ENCODE data around the gene PLCXD3. TPM values are rescaled to one million over a fixed set of nuclear protein-coding genes. Genes with fewer than 3 reads are reported as not detected.

PLCXD3 gene
- total and polyA plus RNA-seq, 7 donors, result 0.23 to 2.9 (median 1.6) TPM

GRCh38 chr5:41346609-41347008 lies 163.8 kb downstream of the PLCXD3 start:
- 4 to 27% methylated on average over 5 of the region's 5 CpGs for WGBS, 2 donors
- Histone ChIP-seq H3K27me3 (no peaks in the 10 kb centered on the region), H3K9me3 (no peaks in the 10 kb centered on the region), H3K36me3 (no peaks in the 10 kb centered on the region), H3K4me3 (no peak overlapping the region), H3K27ac (no peak overlapping the region), H3K4me1 (no peaks in the 10 kb centered on the region)
- TF ChIP-seq POLR2AphosphoS5 (IDR thresholded peaks at IDR 0.05) (no peak), CTCF (IDR thresholded peaks at IDR 0.05) (no peak), POLR2A (IDR thresholded peaks at IDR 0.05) (no peak), EP300 (IDR thresholded peaks at IDR 0.05) (no peak)
- intact Hi-C loops (cut with DNase I), result no loop called here
- DNase-seq, result no peak

GRCh38 chr5:41345295-41345694 lies 165.1 kb downstream of the PLCXD3 start:
- no peaks in the 10 kb centered on the region for H3K4me1 ChIP-seq
- no peaks in the 10 kb centered on the region for H3K27me3 ChIP-seq
- H3K27ac ChIP-seq, result no peak overlapping the region
- H3K36me3 ChIP-seq, result no peaks in the 10 kb centered on the region
- no peak overlapping the region for H3K4me3 ChIP-seq
- intact Hi-C loops (cut with DNase I), result no loop called here
- TF ChIP-seq POLR2A (IDR thresholded peaks at IDR 0.05) (no peak), EP300 (IDR thresholded peaks at IDR 0.05) (no peak), CTCF (IDR thresholded peaks at IDR 0.05) (no peak), POLR2AphosphoS5 (IDR thresholded peaks at IDR 0.05) (no peak)
- no peak for DNase-seq
- no peaks in the 10 kb centered on the region for H3K9me3 ChIP-seq
- WGBS, 2 donors, result 17 to 52% methylated on average over 1 of the region's 1 CpG

GRCh38 chr5:41339339-41339738 lies 171.1 kb downstream of the PLCXD3 start:
- no peak for TF ChIP-seq POLR2A (IDR thresholded peaks at IDR 0.05)
- no peak for TF ChIP-seq POLR2AphosphoS5 (IDR thresholded peaks at IDR 0.05)
- no peak for TF ChIP-seq CTCF (IDR thresholded peaks at IDR 0.05)
- TF ChIP-seq EP300 (IDR thresholded peaks at IDR 0.05), result no peak
- no peak for DNase-seq
- Histone ChIP-seq H3K4me3 (no peak overlapping the region), H3K27ac (no peak overlapping the region), H3K4me1 (peaks cover 0 to 14% (median 3%) of the 10 kb centered on the region in 4 donors), H3K36me3 (no peaks in the 10 kb centered on the region), H3K27me3 (no peaks in the 10 kb centered on the region), H3K9me3 (no peaks in the 10 kb centered on the region)
- intact Hi-C loops (cut with DNase I), result no loop called here
- 87 to 90% methylated on average over 1 of the region's 1 CpG for WGBS, 2 donors

- 59 to 81% methylated on average over 2 of the region's 2 CpGs for WGBS, 2 donors
- TF ChIP-seq POLR2A (IDR thresholded peaks at IDR 0.05) (no peak), CTCF (IDR thresholded peaks at IDR 0.05) (no peak), POLR2AphosphoS5 (IDR thresholded peaks at IDR 0.05) (no peak), EP300 (IDR thresholded peaks at IDR 0.05) (no peak)
- intact Hi-C loops (cut with DNase I), result no loop called here
- no peak overlapping the region for H3K4me3 ChIP-seq
- no peaks in the 10 kb centered on the region for H3K9me3 ChIP-seq
- H3K4me1 ChIP-seq, result peaks cover 0 to 19% (median 3%) of the 10 kb centered on the region in 4 donors
- no peak overlapping the region for H3K27ac ChIP-seq
- no peaks in the 10 kb centered on the region for H3K27me3 ChIP-seq
- DNase-seq, result no peak
- H3K36me3 ChIP-seq, result no peaks in the 10 kb centered on the region
Observed at GRCh38 chr5:41338136-41338675, 172.2 kb downstream of the PLCXD3 start.

- DNase-seq, result no peak
- intact Hi-C loops (cut with DNase I), result no loop called here
Observed at GRCh38 chr5:41337724-41338123, 172.7 kb downstream of the PLCXD3 start.

More at GRCh38 chr5:41337724-41338123, 172.7 kb downstream of the PLCXD3 start:
- no peak for TF ChIP-seq POLR2A (IDR thresholded peaks at IDR 0.05)
- no peak for TF ChIP-seq CTCF (IDR thresholded peaks at IDR 0.05)
- no peak for TF ChIP-seq EP300 (IDR thresholded peaks at IDR 0.05)
- TF ChIP-seq POLR2AphosphoS5 (IDR thresholded peaks at IDR 0.05), result no peak
- Histone ChIP-seq H3K9me3 (no peaks in the 10 kb centered on the region), H3K27ac (no peak overlapping the region), H3K27me3 (no peaks in the 10 kb centered on the region), H3K36me3 (no peaks in the 10 kb centered on the region), H3K4me3 (no peak overlapping the region), H3K4me1 (peaks cover 0 to 19% (median 3%) of the 10 kb centered on the region in 4 donors)
